Peyer's patch (tissue), 4 donors: ENCODE measurements around the gene PFN1.

ENCODE experiments used
- CTCF ChIP-seq, 6 experiments: fragments of 450-650 bp in 4 of 6; fragments of 200-600 bp in 2 of 6; sonication (generic) in 1 of 6; IDR thresholded peaks; one replicate each; pipeline ENCODE4 v1.5.1; 2017 to 2019; ENCODE audit warnings: antibody characterized with exemption in 6 of 6, mild to moderate bottlenecking in 3 of 6, moderate library complexity in 1 of 6
- POLR2A ChIP-seq, 2 donors: fragments of 450-650 bp; IDR thresholded peaks; one replicate each; pipeline ENCODE4 v1.5.1; 2017; ENCODE audit warnings: antibody characterized with exemption in 2 of 2, mild to moderate bottlenecking in 2 of 2, moderate library complexity in 2 of 2

GRCh38 chr17:4928881-4929280 is 19.4 kb downstream of the PFN1 start:
- TF ChIP-seq CTCF (IDR thresholded peaks at IDR 0.05) (no peak), POLR2A (IDR thresholded peaks at IDR 0.05) (no peak)
